Measurements from ENCODE around the gene PYM1. TPM values are rescaled to one million over a fixed set of nuclear protein-coding genes. Genes with fewer than 3 reads are reported as not detected.

PYM1 gene
- total and polyA plus RNA-seq, 2 of the 8 experiments (the other 6 are each of a cell fraction or from before 2014, with no cell fraction given), result 38.7 to 58.5 TPM

Other genes starting within 250 kb of the PYM1 start
- gene ITGA7, start 220.0 kb downstream of the PYM1 start, total RNA-seq (2021; fragmentation: NEBNext Ultra II Directional; extraction: Animal tissue kit (Norgen Biotek cat#: 25700)), result 76.4 and 86.1 TPM in 2 replicates
- gene ITGA7, start 220.0 kb downstream of the PYM1 start, polyA plus RNA-seq (2011; rRNA removed), result 57.6 and 81.5 TPM in 2 replicates
- gene BLOC1S1, start 211.8 kb downstream of the PYM1 start, total RNA-seq (2021; fragmentation: NEBNext Ultra II Directional; extraction: Animal tissue kit (Norgen Biotek cat#: 25700)), result 84.3 and 91.1 TPM in 2 replicates
- 149 and 185 TPM in 2 replicates for gene BLOC1S1, start 211.8 kb downstream of the PYM1 start, polyA plus RNA-seq (2011; rRNA removed)
- 4.2 and 4.5 TPM in 2 replicates for gene RDH5, start 207.5 kb downstream of the PYM1 start, total RNA-seq (2021; fragmentation: NEBNext Ultra II Directional; extraction: Animal tissue kit (Norgen Biotek cat#: 25700))
- 6.0 and 7.1 TPM in 2 replicates for gene RDH5, start 207.5 kb downstream of the PYM1 start, polyA plus RNA-seq (2011; rRNA removed)
- gene CD63, start 198.9 kb downstream of the PYM1 start, total RNA-seq (2021; fragmentation: NEBNext Ultra II Directional; extraction: Animal tissue kit (Norgen Biotek cat#: 25700)), result 440 and 460 TPM in 2 replicates
- gene CD63, start 198.9 kb downstream of the PYM1 start, polyA plus RNA-seq (2011; rRNA removed), result 525 and 526 TPM in 2 replicates
- 15.1 and 18.2 TPM in 2 replicates for gene GDF11, start 184.8 kb downstream of the PYM1 start, total RNA-seq (2021; fragmentation: NEBNext Ultra II Directional; extraction: Animal tissue kit (Norgen Biotek cat#: 25700))
- 12.1 and 17.6 TPM in 2 replicates for gene GDF11, start 184.8 kb downstream of the PYM1 start, polyA plus RNA-seq (2011; rRNA removed)
- gene SARNP, start 110.2 kb downstream of the PYM1 start, total RNA-seq (2021; fragmentation: NEBNext Ultra II Directional; extraction: Animal tissue kit (Norgen Biotek cat#: 25700)), result 114 and 117 TPM in 2 replicates
- 140 and 226 TPM in 2 replicates for gene SARNP, start 110.2 kb downstream of the PYM1 start, polyA plus RNA-seq (2011; rRNA removed)
- 34.1 and 39.0 TPM in 2 replicates for gene ORMDL2, start 109.9 kb downstream of the PYM1 start, total RNA-seq (2021; fragmentation: NEBNext Ultra II Directional; extraction: Animal tissue kit (Norgen Biotek cat#: 25700))
- gene ORMDL2, start 109.9 kb downstream of the PYM1 start, polyA plus RNA-seq (2011; rRNA removed), result 50.4 and 65.6 TPM in 2 replicates
- gene DNAJC14, start 98.3 kb downstream of the PYM1 start, total RNA-seq (2021; fragmentation: NEBNext Ultra II Directional; extraction: Animal tissue kit (Norgen Biotek cat#: 25700)), result 32.3 and 34.3 TPM in 2 replicates
- gene DNAJC14, start 98.3 kb downstream of the PYM1 start, polyA plus RNA-seq (2011; rRNA removed), result 14.7 and 18.5 TPM in 2 replicates
- gene MMP19, start 85.0 kb downstream of the PYM1 start, total RNA-seq (2021; fragmentation: NEBNext Ultra II Directional; extraction: Animal tissue kit (Norgen Biotek cat#: 25700)), result 2.6 and 2.7 TPM in 2 replicates
- 2.8 and 3.3 TPM in 2 replicates for gene MMP19, start 85.0 kb downstream of the PYM1 start, polyA plus RNA-seq (2011; rRNA removed)
- 18.0 and 21.3 TPM in 2 replicates for gene DGKA, start 3.3 kb upstream of the PYM1 start, total RNA-seq (2021; fragmentation: NEBNext Ultra II Directional; extraction: Animal tissue kit (Norgen Biotek cat#: 25700))
- gene DGKA, start 3.3 kb upstream of the PYM1 start, polyA plus RNA-seq (2011; rRNA removed), result 15.9 and 24.4 TPM in 2 replicates
- gene PMEL, start 38.1 kb upstream of the PYM1 start, total RNA-seq (2021; fragmentation: NEBNext Ultra II Directional; extraction: Animal tissue kit (Norgen Biotek cat#: 25700)), result 120 and 128 TPM in 2 replicates
- gene PMEL, start 38.1 kb upstream of the PYM1 start, polyA plus RNA-seq (2011; rRNA removed), result 382 and 467 TPM in 2 replicates
- 41.7 and 42.5 TPM in 2 replicates for gene CDK2, start 38.9 kb upstream of the PYM1 start, total RNA-seq (2021; fragmentation: NEBNext Ultra II Directional; extraction: Animal tissue kit (Norgen Biotek cat#: 25700))
- 39.4 and 41.6 TPM in 2 replicates for gene CDK2, start 38.9 kb upstream of the PYM1 start, polyA plus RNA-seq (2011; rRNA removed)
- 56.7 and 65.6 TPM in 2 replicates for gene RAB5B, start 46.2 kb upstream of the PYM1 start, total RNA-seq (2021; fragmentation: NEBNext Ultra II Directional; extraction: Animal tissue kit (Norgen Biotek cat#: 25700))
- 47.2 and 62.4 TPM in 2 replicates for gene RAB5B, start 46.2 kb upstream of the PYM1 start, polyA plus RNA-seq (2011; rRNA removed)
- 22.5 and 23.1 TPM in 2 replicates for gene SUOX, start 69.4 kb upstream of the PYM1 start, total RNA-seq (2021; fragmentation: NEBNext Ultra II Directional; extraction: Animal tissue kit (Norgen Biotek cat#: 25700))
- gene SUOX, start 69.4 kb upstream of the PYM1 start, polyA plus RNA-seq (2011; rRNA removed), result 26.8 and 31.3 TPM in 2 replicates
- 12.5 and 13.3 TPM in 2 replicates for gene IKZF4, start 93.1 kb upstream of the PYM1 start, total RNA-seq (2021; fragmentation: NEBNext Ultra II Directional; extraction: Animal tissue kit (Norgen Biotek cat#: 25700))
- 8.0 and 12.9 TPM in 2 replicates for gene IKZF4, start 93.1 kb upstream of the PYM1 start, polyA plus RNA-seq (2011; rRNA removed)
- 53.4 and 64.3 TPM in 2 replicates for gene RPS26, start 114.0 kb upstream of the PYM1 start, total RNA-seq (2021; fragmentation: NEBNext Ultra II Directional; extraction: Animal tissue kit (Norgen Biotek cat#: 25700))
- gene RPS26, start 114.0 kb upstream of the PYM1 start, polyA plus RNA-seq (2011; rRNA removed), result 1,236 and 1,922 TPM in 2 replicates
- gene ERBB3, start 152.3 kb upstream of the PYM1 start, total RNA-seq (2021; fragmentation: NEBNext Ultra II Directional; extraction: Animal tissue kit (Norgen Biotek cat#: 25700)), result 49.2 and 52.4 TPM in 2 replicates
- 33.9 and 43.4 TPM in 2 replicates for gene ERBB3, start 152.3 kb upstream of the PYM1 start, polyA plus RNA-seq (2011; rRNA removed)
- 237 and 242 TPM in 2 replicates for gene PA2G4, start 176.7 kb upstream of the PYM1 start, total RNA-seq (2021; fragmentation: NEBNext Ultra II Directional; extraction: Animal tissue kit (Norgen Biotek cat#: 25700))
- 100 and 159 TPM in 2 replicates for gene PA2G4, start 176.7 kb upstream of the PYM1 start, polyA plus RNA-seq (2011; rRNA removed)
- 4,440 and 4,619 TPM in 2 replicates for gene RPL41, start 188.7 kb upstream of the PYM1 start, total RNA-seq (2021; fragmentation: NEBNext Ultra II Directional; extraction: Animal tissue kit (Norgen Biotek cat#: 25700))
- 10,552 and 16,488 TPM in 2 replicates for gene RPL41, start 188.7 kb upstream of the PYM1 start, polyA plus RNA-seq (2011; rRNA removed)
- gene ZC3H10, start 190.4 kb upstream of the PYM1 start, total RNA-seq (2021; fragmentation: NEBNext Ultra II Directional; extraction: Animal tissue kit (Norgen Biotek cat#: 25700)), result 11.2 and 12.5 TPM in 2 replicates
- gene ZC3H10, start 190.4 kb upstream of the PYM1 start, polyA plus RNA-seq (2011; rRNA removed), result 4.0 and 5.1 TPM in 2 replicates
- gene ESYT1, start 200.4 kb upstream of the PYM1 start, total RNA-seq (2021; fragmentation: NEBNext Ultra II Directional; extraction: Animal tissue kit (Norgen Biotek cat#: 25700)), result 85.1 and 86.9 TPM in 2 replicates
- 165 and 174 TPM in 2 replicates for gene ESYT1, start 200.4 kb upstream of the PYM1 start, polyA plus RNA-seq (2011; rRNA removed)
- gene MYL6B, start 224.7 kb upstream of the PYM1 start, total RNA-seq (2021; fragmentation: NEBNext Ultra II Directional; extraction: Animal tissue kit (Norgen Biotek cat#: 25700)), result 162 and 163 TPM in 2 replicates
- gene MYL6B, start 224.7 kb upstream of the PYM1 start, polyA plus RNA-seq (2011; rRNA removed), result 146 and 202 TPM in 2 replicates
- 1,130 and 1,137 TPM in 2 replicates for gene MYL6, start 230.5 kb upstream of the PYM1 start, total RNA-seq (2021; fragmentation: NEBNext Ultra II Directional; extraction: Animal tissue kit (Norgen Biotek cat#: 25700))
- gene MYL6, start 230.5 kb upstream of the PYM1 start, polyA plus RNA-seq (2011; rRNA removed), result 1,664 and 2,279 TPM in 2 replicates

All from H1 (cell line).